ENCODE data around the gene ROBO1.

GRCh38 chr3:79314962-79315361 lies 452.8 kb downstream of the ROBO1 start:
- TF ChIP-seq POLR2A (IDR thresholded peaks at IDR 0.05) (no peak), POLR2AphosphoS5 (IDR thresholded peaks at IDR 0.05) (no peak)
- TF ChIP-seq, protein P1, sequence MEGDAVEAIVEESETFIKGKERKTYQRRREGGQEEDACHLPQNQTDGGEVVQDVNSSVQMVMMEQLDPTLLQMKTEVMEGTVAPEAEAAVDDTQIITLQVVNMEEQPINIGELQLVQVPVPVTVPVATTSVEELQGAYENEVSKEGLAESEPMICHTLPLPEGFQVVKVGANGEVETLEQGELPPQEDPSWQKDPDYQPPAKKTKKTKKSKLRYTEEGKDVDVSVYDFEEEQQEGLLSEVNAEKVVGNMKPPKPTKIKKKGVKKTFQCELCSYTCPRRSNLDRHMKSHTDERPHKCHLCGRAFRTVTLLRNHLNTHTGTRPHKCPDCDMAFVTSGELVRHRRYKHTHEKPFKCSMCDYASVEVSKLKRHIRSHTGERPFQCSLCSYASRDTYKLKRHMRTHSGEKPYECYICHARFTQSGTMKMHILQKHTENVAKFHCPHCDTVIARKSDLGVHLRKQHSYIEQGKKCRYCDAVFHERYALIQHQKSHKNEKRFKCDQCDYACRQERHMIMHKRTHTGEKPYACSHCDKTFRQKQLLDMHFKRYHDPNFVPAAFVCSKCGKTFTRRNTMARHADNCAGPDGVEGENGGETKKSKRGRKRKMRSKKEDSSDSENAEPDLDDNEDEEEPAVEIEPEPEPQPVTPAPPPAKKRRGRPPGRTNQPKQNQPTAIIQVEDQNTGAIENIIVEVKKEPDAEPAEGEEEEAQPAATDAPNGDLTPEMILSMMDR (IDR thresholded peaks at IDR 0.05) = no peak
